AG10803 (cell line): ENCODE data around the gene XRCC6.
"Not testable (repeated sequence)": the region's sequence is repeated elsewhere in the genome, so short reads cannot be mapped to it uniquely, and the experiment has no call there.

Experiments used
- DNase-seq: peaks from one replicate; pipeline ENCODE4 v3.0.0; 2010; ENCODE audit warnings: low read depth
- H3K4me3 ChIP-seq: 2 replicates; pipeline ENCODE4 v1.5.1; 2011; ENCODE audit warnings: mild to moderate bottlenecking, low read length, control low read depth
- CTCF ChIP-seq: conservative IDR thresholded peaks from 2 replicates; pipeline ENCODE4 v1.5.1; 2011; ENCODE audit warnings: mild to moderate bottlenecking, low read length, control low read depth, inconsistent platforms

Gene XRCC6

GRCh38 chr22:41587347-41587723 is 33.8 kb upstream of the XRCC6 start:
- H3K4me3 ChIP-seq: no peak overlapping the region
- no peak for TF ChIP-seq CTCF
- no peak for DNase-seq

GRCh38 chr22:41589391-41590241 is 31.5 kb upstream of the XRCC6 start, which contains the start of gene PMM1:
TSS of gene PMM1 (minus strand) at chr22:41589840. CDS start at chr22:41589805, 35 bp downstream.
- peak; percentile 100 for DNase-seq
- H3K4me3 ChIP-seq: peak within 1 kb of the TSS; percentile 95
- TF ChIP-seq CTCF: no peak

- not testable (repeated sequence) for H3K4me3 ChIP-seq, DNase-seq
These were observed 27.6 kb upstream of the XRCC6 start for GRCh38 chr22:41593336-41593960.

- H3K4me3 ChIP-seq: no peak overlapping the region
- DNase-seq: no peak
- TF ChIP-seq CTCF: no peak
These were observed 25.4 kb upstream of the XRCC6 start for GRCh38 chr22:41595703-41596102.

- TF ChIP-seq CTCF: peak; percentile 72
- DNase-seq: peak; percentile 47
These were observed 24.1 kb upstream of the XRCC6 start for GRCh38 chr22:41596776-41597634.

GRCh38 chr22:41597635-41597953 is 23.5 kb upstream of the XRCC6 start:
- no peak for DNase-seq

More at GRCh38 chr22:41596776-41597634, 24.1 kb upstream of the XRCC6 start:
- no peak overlapping the region for H3K4me3 ChIP-seq

More at GRCh38 chr22:41597635-41597953, 23.5 kb upstream of the XRCC6 start:
- H3K4me3 ChIP-seq: no peak overlapping the region
- no peak for TF ChIP-seq CTCF
